ENCODE data around the gene UBE2J2. TPM values are rescaled to one million over a fixed set of nuclear protein-coding genes. Genes with fewer than 3 reads are reported as not detected.

UBE2J2 gene
- total and polyA plus RNA-seq, 2 of the 13 experiments (the other 11 are each of a cell fraction or from before 2014, with no cell fraction given), result 25.4 to 29.4 TPM

DNA sequence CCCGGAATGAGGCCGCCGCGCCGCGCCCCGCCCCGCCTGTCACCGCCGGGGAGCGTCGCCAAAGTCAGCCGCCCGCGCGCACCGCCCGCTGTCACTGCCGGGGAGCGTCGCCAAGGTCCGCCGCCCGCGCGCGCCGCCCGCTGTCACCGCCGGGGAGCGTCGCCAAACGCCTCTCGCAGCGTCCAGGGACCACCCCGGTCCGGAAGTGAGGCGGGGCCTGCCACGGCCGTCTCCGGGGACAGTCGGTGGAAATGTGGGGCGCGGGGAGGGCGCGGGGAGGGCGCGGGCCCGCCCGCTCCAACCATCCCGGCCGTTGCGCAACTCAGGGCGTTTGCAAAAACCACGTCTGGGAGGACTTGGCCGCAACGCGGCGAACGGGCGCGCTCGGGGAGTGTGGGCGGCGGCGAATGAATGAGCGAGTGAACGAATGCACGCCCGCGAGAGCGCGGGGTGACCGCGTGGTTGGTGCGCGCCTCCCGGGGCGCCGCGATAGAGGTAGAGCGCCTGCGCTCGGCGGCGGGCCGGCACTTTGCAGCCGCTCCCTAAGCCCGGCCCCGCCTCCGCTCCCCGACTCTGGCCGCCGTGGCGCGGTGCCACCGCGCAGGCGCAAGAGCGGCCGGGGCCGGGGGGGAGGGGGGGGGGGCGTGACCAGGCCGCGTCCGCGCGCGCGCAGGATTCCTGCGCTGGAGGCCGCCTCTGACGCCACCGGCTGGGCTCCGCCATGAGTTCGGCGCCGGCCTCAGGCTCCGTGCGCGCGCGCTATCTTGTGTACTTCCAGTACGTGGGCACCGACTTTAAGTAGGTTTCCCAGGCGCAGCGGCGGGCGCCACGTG is 34.5 kb upstream of the UBE2J2 start, which contains the start of the genes ACAP3 and PUSL1 (continued):
- TF ChIP-seq, protein P1, sequence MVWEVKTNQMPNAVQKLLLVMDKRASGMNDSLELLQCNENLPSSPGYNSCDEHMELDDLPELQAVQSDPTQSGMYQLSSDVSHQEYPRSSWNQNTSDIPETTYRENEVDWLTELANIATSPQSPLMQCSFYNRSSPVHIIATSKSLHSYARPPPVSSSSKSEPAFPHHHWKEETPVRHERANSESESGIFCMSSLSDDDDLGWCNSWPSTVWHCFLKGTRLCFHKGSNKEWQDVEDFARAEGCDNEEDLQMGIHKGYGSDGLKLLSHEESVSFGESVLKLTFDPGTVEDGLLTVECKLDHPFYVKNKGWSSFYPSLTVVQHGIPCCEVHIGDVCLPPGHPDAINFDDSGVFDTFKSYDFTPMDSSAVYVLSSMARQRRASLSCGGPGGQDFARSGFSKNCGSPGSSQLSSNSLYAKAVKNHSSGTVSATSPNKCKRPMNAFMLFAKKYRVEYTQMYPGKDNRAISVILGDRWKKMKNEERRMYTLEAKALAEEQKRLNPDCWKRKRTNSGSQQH (CRISPR knock-in tag; IDR thresholded peaks at IDR 0.05; ENCODE audit: low read depth), result peak; percentile 57
- TF ChIP-seq ZNF296 (CRISPR knock-in tag; conservative IDR thresholded peaks at IDR 0.05), result no peak
- TF ChIP-seq ZNF776 (CRISPR knock-in tag; IDR thresholded peaks at IDR 0.05), result peak; percentile 29; the same call in 1 of the 2 replicates
- TF ChIP-seq, protein P2, sequence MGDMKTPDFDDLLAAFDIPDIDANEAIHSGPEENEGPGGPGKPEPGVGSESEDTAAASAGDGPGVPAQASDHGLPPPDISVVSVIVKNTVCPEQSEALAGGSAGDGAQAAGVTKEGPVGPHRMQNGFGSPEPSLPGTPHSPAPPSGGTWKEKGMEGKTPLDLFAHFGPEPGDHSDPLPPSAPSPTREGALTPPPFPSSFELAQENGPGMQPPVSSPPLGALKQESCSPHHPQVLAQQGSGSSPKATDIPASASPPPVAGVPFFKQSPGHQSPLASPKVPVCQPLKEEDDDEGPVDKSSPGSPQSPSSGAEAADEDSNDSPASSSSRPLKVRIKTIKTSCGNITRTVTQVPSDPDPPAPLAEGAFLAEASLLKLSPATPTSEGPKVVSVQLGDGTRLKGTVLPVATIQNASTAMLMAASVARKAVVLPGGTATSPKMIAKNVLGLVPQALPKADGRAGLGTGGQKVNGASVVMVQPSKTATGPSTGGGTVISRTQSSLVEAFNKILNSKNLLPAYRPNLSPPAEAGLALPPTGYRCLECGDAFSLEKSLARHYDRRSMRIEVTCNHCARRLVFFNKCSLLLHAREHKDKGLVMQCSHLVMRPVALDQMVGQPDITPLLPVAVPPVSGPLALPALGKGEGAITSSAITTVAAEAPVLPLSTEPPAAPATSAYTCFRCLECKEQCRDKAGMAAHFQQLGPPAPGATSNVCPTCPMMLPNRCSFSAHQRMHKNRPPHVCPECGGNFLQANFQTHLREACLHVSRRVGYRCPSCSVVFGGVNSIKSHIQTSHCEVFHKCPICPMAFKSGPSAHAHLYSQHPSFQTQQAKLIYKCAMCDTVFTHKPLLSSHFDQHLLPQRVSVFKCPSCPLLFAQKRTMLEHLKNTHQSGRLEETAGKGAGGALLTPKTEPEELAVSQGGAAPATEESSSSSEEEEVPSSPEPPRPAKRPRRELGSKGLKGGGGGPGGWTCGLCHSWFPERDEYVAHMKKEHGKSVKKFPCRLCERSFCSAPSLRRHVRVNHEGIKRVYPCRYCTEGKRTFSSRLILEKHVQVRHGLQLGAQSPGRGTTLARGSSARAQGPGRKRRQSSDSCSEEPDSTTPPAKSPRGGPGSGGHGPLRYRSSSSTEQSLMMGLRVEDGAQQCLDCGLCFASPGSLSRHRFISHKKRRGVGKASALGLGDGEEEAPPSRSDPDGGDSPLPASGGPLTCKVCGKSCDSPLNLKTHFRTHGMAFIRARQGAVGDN (CRISPR knock-in tag; IDR thresholded peaks at IDR 0.05), result peak; percentile 72
- no peak for TF ChIP-seq CAMTA2 (CRISPR knock-in tag; IDR thresholded peaks at IDR 0.05; ENCODE audit: borderline replicate concordance)
- TF ChIP-seq PTBP1 (IDR thresholded peaks at IDR 0.05; ENCODE audit: low read depth, low read length, poor library complexity, severe bottlenecking), result no peak
- no peak for TF ChIP-seq ZNF432 (CRISPR knock-in tag; IDR thresholded peaks at IDR 0.05; ENCODE audit: borderline replicate concordance)
- TF ChIP-seq ATF7 (IDR thresholded peaks at IDR 0.05), result no peak
- TF ChIP-seq ATF7 (CRISPR knock-in tag; IDR thresholded peaks at IDR 0.05), result no peak; the same call in 1 of the 2 replicates
- TF ChIP-seq KLF13 (CRISPR knock-in tag; IDR thresholded peaks at IDR 0.05), result no peak
- TF ChIP-seq SALL1 (CRISPR knock-in tag; IDR thresholded peaks at IDR 0.05), result peak; percentile 53
- TF ChIP-seq NBN (conservative IDR thresholded peaks at IDR 0.05), result no peak
- peak; percentile 86 for TF ChIP-seq HNRNPK (IDR thresholded peaks at IDR 0.05; ENCODE audit: low read depth, low read length, poor library complexity, severe bottlenecking)
- no peak for TF ChIP-seq NFIB (CRISPR knock-in tag; IDR thresholded peaks at IDR 0.05; ENCODE audit: borderline replicate concordance)
- TF ChIP-seq KLF15 (CRISPR knock-in tag; IDR thresholded peaks at IDR 0.05; ENCODE audit: borderline replicate concordance), result no peak
- TF ChIP-seq NR1H2 (CRISPR knock-in tag; IDR thresholded peaks at IDR 0.05; ENCODE audit: borderline replicate concordance, low read depth), result 0 out of 2 replicates have a peak, but pooled peaks have one; percentile 24
- TF ChIP-seq ETV6 (CRISPR knock-in tag; conservative IDR thresholded peaks at IDR 0.05), result no peak
- 0 out of 2 replicates have a peak, but pooled peaks have one; percentile 6 for TF ChIP-seq FOXA3 (CRISPR knock-in tag; IDR thresholded peaks at IDR 0.05)
- TF ChIP-seq CBX1 (IDR thresholded peaks at IDR 0.05; ENCODE audit: low read depth), result no peak
- TF ChIP-seq, protein P3, sequence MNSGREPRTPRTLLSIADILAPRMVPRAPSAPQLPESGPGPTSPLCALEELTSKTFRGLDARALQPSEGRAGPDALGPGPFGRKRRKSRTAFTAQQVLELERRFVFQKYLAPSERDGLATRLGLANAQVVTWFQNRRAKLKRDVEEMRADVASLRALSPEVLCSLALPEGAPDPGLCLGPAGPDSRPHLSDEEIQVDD (CRISPR knock-in tag; IDR thresholded peaks at IDR 0.05; ENCODE audit: borderline replicate concordance), result no peak
- peak; percentile 48; the same call in 1 of the 2 replicates for TF ChIP-seq ZNF543 (CRISPR knock-in tag; IDR thresholded peaks at IDR 0.05)
- TF ChIP-seq SAFB2 (CRISPR knock-in tag; IDR thresholded peaks at IDR 0.05; ENCODE audit: borderline replicate concordance, low read depth), result peak; percentile 65; the same call in 1 of the 2 replicates
- TF ChIP-seq, protein P4, sequence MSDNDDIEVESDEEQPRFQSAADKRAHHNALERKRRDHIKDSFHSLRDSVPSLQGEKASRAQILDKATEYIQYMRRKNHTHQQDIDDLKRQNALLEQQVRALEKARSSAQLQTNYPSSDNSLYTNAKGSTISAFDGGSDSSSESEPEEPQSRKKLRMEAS (IDR thresholded peaks at IDR 0.05), result peak; percentile 95

Measured in HepG2 (cell line).